Psoas muscle (tissue), 8 donors: ENCODE data around the gene YBEY. TPM values are rescaled to one million over a fixed set of nuclear protein-coding genes. Genes with fewer than 3 reads are reported as not detected.

Experiments
- ATAC-seq, 4 donors: fragments of 200-7000 bp; cut with Tn5 transposase; one replicate each; pipeline ENCODE4 v1.9.1; 2020; ENCODE audit warnings: moderate library complexity in 3 of 4, mild to moderate bottlenecking in 2 of 4
- DNase-seq, 2 donors: peaks; one replicate each; pipeline ENCODE4 v3.0.0-alpha.2; 2020
- H3K27ac ChIP-seq: fragments of 200-600 bp; one replicate; pipeline ENCODE4 v1.8.0; 2022
- H3K27me3 ChIP-seq, 3 donors: fragments of 200-600 bp in 1 of 3; one replicate each; pipeline versions ENCODE4 v1.6.1 to v1.8.0; 2013 to 2022; ENCODE audit warnings: low read length in 2 of 3, mild to moderate bottlenecking in 2 of 3, moderate library complexity in 1 of 3; ENCODE audit not compliant: insufficient read depth in 3 of 3
- H3K36me3 ChIP-seq, 2 donors: fragments of 200-600 bp in 1 of 2; one replicate each; pipeline versions ENCODE4 v1.6.1 to v1.8.0; 2013 to 2022; ENCODE audit warnings: low read depth in 1 of 2, mild to moderate bottlenecking in 1 of 2, moderate library complexity in 1 of 2; ENCODE audit not compliant: insufficient read depth in 1 of 2
- H3K4me1 ChIP-seq: fragments of 200-600 bp; one replicate; pipeline ENCODE4 v1.8.0; 2022
- H3K4me3 ChIP-seq: fragments of 200-600 bp; one replicate; pipeline ENCODE4 v1.8.0; 2022; ENCODE audit warnings: mild to moderate bottlenecking
- H3K9me3 ChIP-seq: fragments of 200-600 bp; one replicate; pipeline ENCODE4 v1.8.0; 2022
- WGBS, 3 donors: extraction: QIAGEN DNeasy Blood & Tissue Kit; methylation state at CpG; one replicate each; pipeline versions ENCODE4 v1.1.6 to v1.1.7; 2013; 5-methylcytosine and 5-hydroxymethylcytosine counted together
- intact Hi-C, 2 donors: fragments of 100-400 bp; cut with DNase I; formaldehyde crosslinking; loops; one replicate each; pipeline versions ENCODE4 v1.11.0 to v1.14.2; 2022
- polyA plus RNA-seq, 3 donors: library from polyadenylated mRNA; stranded (reverse); fragments of 200-250 nt; gene quantifications; one replicate each; pipeline ENCODE4 v1.2.3, GENCODE V29; 2013
- total RNA-seq, 4 donors: library from RNA; stranded (reverse); fragmentation: NEBNext Ultra II Directional in 2 of 4; extraction: Animal tissue kit (Norgen Biotek cat#: 25700) in 2 of 4; gene quantifications; one replicate each; pipeline versions ENCODE4 v1.2.1 to v1.2.4, GENCODE V29; 2021 to 2023
- TF ChIP-seq, protein P1 (sequence below): fragments of 200-600 bp; IDR thresholded peaks from one replicate; pipeline ENCODE4 v1.8.0; 2022; ENCODE audit warnings: antibody characterized with exemption
- donor health status: healthy with polysubstance abuse.
- donor health status: DM: no; HTN: no; CAD: no; lungs with moderate emphysema.
- donor health status: Bipolar disorder and iron deficiency.
- donor health status: healthy.
- donor health status: DM: yes; HTN: yes; CAD: no.
- donor health status: DM: no; HTN: no; CAD: no.
- donor health status: DM: no; HTN: no; CAD: no.
- donor health status: DM: yes; HTN: yes; CAD: no.

YBEY gene
- total and polyA plus RNA-seq, 7 donors: 4.7 to 18.2 (median 11.0) TPM

DNA sequence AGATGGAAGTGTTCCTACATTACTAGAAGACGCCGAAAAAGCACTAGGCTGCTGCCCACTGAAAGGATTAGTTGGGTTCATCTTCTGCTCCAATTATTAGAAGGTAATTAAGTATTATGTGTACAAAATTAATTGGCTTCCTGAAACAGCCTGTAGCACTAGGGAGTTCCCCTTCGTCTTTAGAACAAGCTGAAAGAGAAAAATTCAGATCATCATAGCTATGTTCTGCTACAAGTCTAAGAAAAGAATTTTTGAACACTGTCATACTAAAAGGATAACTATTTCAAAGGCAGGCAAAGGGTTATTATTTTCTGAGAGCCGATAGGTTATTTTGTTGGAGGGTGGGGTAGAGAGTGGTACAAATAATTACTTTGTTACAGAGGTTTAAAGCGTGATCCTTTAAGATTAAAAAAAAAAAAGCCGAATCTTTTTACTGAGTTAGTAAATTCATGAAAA lies 908 bp upstream of the YBEY start, which contains the start of gene MCM3AP:
Gene MCM3AP, minus strand, starts transcription at position 406 of the 456 bp plus-strand sequence. Its CDS starts 325 bp downstream, at position 81.
- Histone ChIP-seq H3K27me3 (no peaks in the 10 kb centered on the region), H3K9me3 (no peaks in the 10 kb centered on the region), H3K36me3 (peaks cover 3 to 66% of the 10 kb centered on the region in 2 donors), H3K4me3 (peak within 1 kb of the TSS; percentile 93), H3K4me1 (peaks cover 51% of the 10 kb centered on the region), H3K27ac (peak within 1 kb of the TSS; percentile 96)
- TF ChIP-seq, protein P1, sequence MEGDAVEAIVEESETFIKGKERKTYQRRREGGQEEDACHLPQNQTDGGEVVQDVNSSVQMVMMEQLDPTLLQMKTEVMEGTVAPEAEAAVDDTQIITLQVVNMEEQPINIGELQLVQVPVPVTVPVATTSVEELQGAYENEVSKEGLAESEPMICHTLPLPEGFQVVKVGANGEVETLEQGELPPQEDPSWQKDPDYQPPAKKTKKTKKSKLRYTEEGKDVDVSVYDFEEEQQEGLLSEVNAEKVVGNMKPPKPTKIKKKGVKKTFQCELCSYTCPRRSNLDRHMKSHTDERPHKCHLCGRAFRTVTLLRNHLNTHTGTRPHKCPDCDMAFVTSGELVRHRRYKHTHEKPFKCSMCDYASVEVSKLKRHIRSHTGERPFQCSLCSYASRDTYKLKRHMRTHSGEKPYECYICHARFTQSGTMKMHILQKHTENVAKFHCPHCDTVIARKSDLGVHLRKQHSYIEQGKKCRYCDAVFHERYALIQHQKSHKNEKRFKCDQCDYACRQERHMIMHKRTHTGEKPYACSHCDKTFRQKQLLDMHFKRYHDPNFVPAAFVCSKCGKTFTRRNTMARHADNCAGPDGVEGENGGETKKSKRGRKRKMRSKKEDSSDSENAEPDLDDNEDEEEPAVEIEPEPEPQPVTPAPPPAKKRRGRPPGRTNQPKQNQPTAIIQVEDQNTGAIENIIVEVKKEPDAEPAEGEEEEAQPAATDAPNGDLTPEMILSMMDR: no peak
- intact Hi-C loops: loop anchor here (10.0 kb wide), 2 partner anchors 50 to 140 kb away; no protein-coding TSS in a partner anchor
- 27 to 30% (median 30%) methylated on average over 6 of the region's 6 CpGs for WGBS, 3 donors
- no peak for ATAC-seq
- DNase-seq: no peak

DNA sequence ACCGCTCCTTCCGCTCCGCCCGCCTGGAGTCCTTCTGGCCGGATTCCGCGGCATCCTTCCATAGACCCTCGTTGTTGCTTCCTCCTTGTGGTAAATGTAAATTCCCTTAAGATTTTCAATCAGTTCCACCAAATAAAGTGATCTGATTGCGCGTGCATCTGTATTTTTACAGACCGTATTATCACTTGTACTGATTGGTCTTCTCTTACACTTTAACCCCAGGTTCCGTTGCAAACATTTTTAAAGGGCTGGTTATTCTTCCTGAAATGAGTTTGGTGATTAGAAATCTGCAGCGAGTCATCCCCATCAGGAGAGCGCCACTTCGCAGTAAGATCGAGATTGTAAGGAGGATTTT lies 483 bp downstream of the YBEY start:
- ATAC-seq: peak in 1 of 4 donors; percentile 7
- H3K27ac ChIP-seq: peak overlapping the region; percentile 96
- TF ChIP-seq, protein P1: no peak
- DNase-seq: no peak
- peaks cover 3 to 58% of the 10 kb centered on the region in 2 donors for H3K36me3 ChIP-seq
- no peaks in the 10 kb centered on the region for H3K27me3 ChIP-seq
- H3K4me1 ChIP-seq: peaks cover 46% of the 10 kb centered on the region
- peak overlapping the region; percentile 93 for H3K4me3 ChIP-seq
- intact Hi-C loops: loop anchor here (1.0 to 10.0 kb wide), 3 partner anchors 39 to 142 kb away; no protein-coding TSS in a partner anchor
- 0 to 1% (median 0%) methylated on average over 16 of the region's 16 CpGs for WGBS, 3 donors
- H3K9me3 ChIP-seq: no peaks in the 10 kb centered on the region

DNA sequence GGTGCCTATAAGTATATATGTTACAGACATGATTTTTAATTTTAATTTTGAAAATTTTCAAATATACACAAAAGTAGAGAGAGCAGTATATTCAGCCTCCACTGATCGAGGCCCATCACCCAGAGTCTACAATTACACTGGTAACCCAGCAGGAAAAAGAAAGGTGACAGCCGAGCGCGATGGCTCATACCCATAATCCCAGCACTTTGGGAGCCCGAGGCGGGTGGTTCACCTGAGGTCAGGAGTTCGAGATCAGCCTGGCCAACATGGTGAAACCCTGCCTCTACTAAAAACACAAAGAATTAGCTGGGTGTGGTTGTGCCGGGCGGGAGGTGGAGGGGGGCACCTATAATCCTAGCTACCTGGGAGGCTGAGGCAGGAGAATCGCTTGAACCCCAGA lies 1.4 kb downstream of the YBEY start:
- DNase-seq (no peak), ATAC-seq (no peak)
- intact Hi-C loops: loop anchor here (1.0 to 10.0 kb wide), 3 partner anchors 38 to 143 kb away; no protein-coding TSS in a partner anchor
- no peaks in the 10 kb centered on the region for H3K27me3 ChIP-seq
- H3K27ac ChIP-seq: no peak overlapping the region
- H3K4me1 ChIP-seq: peaks cover 37% of the 10 kb centered on the region
- WGBS, 3 donors: 85 to 93% (median 88%) methylated on average over 10 of the region's 10 CpGs
- TF ChIP-seq, protein P1: no peak
- H3K36me3 ChIP-seq: peaks cover 3 to 57% of the 10 kb centered on the region in 2 donors
- H3K9me3 ChIP-seq: no peaks in the 10 kb centered on the region
- peak overlapping the region; percentile 93 for H3K4me3 ChIP-seq

DNA sequence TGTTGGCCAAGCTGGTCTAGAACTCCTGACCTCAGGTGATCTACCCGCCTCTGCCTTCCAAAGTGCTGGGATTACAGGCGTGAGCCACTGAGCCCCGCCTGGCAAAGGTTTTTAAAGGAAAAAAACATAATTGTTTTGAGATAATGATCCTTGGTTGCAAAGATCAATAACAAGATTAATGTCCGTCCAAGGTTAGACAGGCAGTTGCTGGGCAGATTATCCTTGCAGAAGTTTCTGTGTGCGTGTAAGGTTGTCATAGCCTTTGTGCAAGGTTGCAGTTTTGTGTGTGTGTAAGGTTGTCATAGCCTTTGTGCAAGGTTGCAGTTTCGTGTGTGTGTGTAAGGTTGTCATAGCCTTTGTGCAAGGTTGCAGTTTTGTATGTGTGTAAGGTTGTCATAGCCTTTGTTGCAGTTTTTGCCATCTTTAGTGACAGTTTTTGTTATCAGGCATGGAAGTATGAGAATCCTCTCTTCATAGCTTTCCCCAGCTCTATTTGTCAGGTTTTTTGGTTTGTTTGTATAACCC lies 3.6 kb downstream of the YBEY start:
- no peaks in the 10 kb centered on the region for H3K9me3 ChIP-seq
- no peak overlapping the region for H3K27ac ChIP-seq
- peaks cover 16% of the 10 kb centered on the region for H3K4me1 ChIP-seq
- 79 to 88% (median 87%) methylated on average over 6 of the region's 6 CpGs for WGBS, 3 donors
- DNase-seq: no peak
- TF ChIP-seq, protein P1: no peak
- intact Hi-C loops: loop anchor here (10.0 kb wide), 2 partner anchors 45 to 145 kb away; no protein-coding TSS in a partner anchor
- ATAC-seq: no peak
- H3K4me3 ChIP-seq: no peak overlapping the region
- H3K36me3 ChIP-seq: peaks cover 0 to 35% of the 10 kb centered on the region in 2 donors
- H3K27me3 ChIP-seq: no peaks in the 10 kb centered on the region
